Tibial nerve (tissue), 4 donors: ENCODE results near the gene RBM19. TPM values are rescaled to one million over a fixed set of nuclear protein-coding genes. Genes with fewer than 3 reads are reported as not detected.

ENCODE experiments used
- DNase-seq, 2 donors: peaks; one replicate each; pipeline ENCODE4 v3.0.0-alpha.2; 2019; ENCODE audit warnings: low spot score in 2 of 2
- H3K27ac ChIP-seq, 4 donors: fragments of 200-600 bp; sonication (generic) in 3 of 4; one replicate each; pipeline ENCODE4 v1.5.1; 2017 to 2019; ENCODE audit warnings: mild to moderate bottlenecking in 1 of 4
- H3K27me3 ChIP-seq, 2 donors: fragments of 200-600 bp; sonication (generic) in 1 of 2; one replicate each; pipeline versions ENCODE4 v1.5.1 to v1.6.0; 2017 to 2019
- H3K36me3 ChIP-seq, 3 donors: fragments of 200-600 bp; sonication (generic); one replicate each; pipeline ENCODE4 v1.5.1; 2018 to 2019
- H3K4me1 ChIP-seq, 4 donors: fragments of 200-600 bp; sonication (generic) in 3 of 4; one replicate each; pipeline ENCODE4 v1.5.1; 2017 to 2019
- H3K4me3 ChIP-seq, 4 donors: fragments of 200-600 bp; sonication (generic) in 3 of 4; one replicate each; pipeline ENCODE4 v1.5.1; 2017 to 2019; ENCODE audit warnings: mild to moderate bottlenecking in 1 of 4, moderate library complexity in 1 of 4
- H3K9me3 ChIP-seq, 4 donors: fragments of 200-600 bp; sonication (generic) in 3 of 4; one replicate each; pipeline ENCODE4 v1.5.1; 2017 to 2019
- CTCF ChIP-seq, 5 experiments: fragments of 200-600 bp in 3 of 5; fragments of 450-650 bp in 2 of 5; sonication (generic) in 3 of 5; IDR thresholded peaks; one replicate each; pipeline ENCODE4 v1.5.1; 2016 to 2019; ENCODE audit warnings: antibody characterized with exemption in 5 of 5, mild to moderate bottlenecking in 3 of 5, moderate library complexity in 2 of 5
- EP300 ChIP-seq, 2 donors: sonication (generic); formaldehyde crosslinking; IDR thresholded peaks; one replicate each; pipeline ENCODE4 v1.6.1; 2017; ENCODE audit warnings: antibody characterized with exemption in 2 of 2, mild to moderate bottlenecking in 1 of 2
- POLR2A ChIP-seq, 2 donors: fragments of 450-650 bp; IDR thresholded peaks; one replicate each; pipeline ENCODE4 v1.6.1; 2017; ENCODE audit warnings: antibody characterized with exemption in 2 of 2, mild to moderate bottlenecking in 2 of 2, moderate library complexity in 2 of 2
- WGBS, 2 donors: methylation state at CpG; one replicate each; pipeline ENCODE4 v1.1.5; 2018; 5-methylcytosine and 5-hydroxymethylcytosine counted together
- small RNA-seq: library from RNA; depleted of rRNA; stranded (forward); fragments of <200 nt; gene quantifications from one replicate; pipeline ENCODE3, GENCODE V24; 2016
- total RNA-seq, 4 donors: library from RNA; depleted of rRNA; stranded (reverse); fragments of >200 nt; gene quantifications; one replicate each; pipeline ENCODE4 v1.1.0, GENCODE V29; 2016

RBM19 gene
- total RNA-seq, 4 donors from 2014 or later = 32.0 to 57.9 (median 38.9) TPM

- H3K27me3 ChIP-seq = peaks cover 0 to 31% of the 10 kb centered on the region in 2 donors
- TF ChIP-seq CTCF (IDR thresholded peaks at IDR 0.05) (no peak), EP300 (IDR thresholded peaks at IDR 0.05) (no peak), POLR2A (IDR thresholded peaks at IDR 0.05) (no peak)
- H3K4me1 ChIP-seq = no peaks in the 10 kb centered on the region
- 60 to 74% methylated on average over 6 of the region's 6 CpGs for WGBS, 2 donors
- DNase-seq = no peak
- H3K4me3 ChIP-seq = no peak overlapping the region
- H3K9me3 ChIP-seq = no peaks in the 10 kb centered on the region
- H3K36me3 ChIP-seq = no peaks in the 10 kb centered on the region
- no peak overlapping the region for H3K27ac ChIP-seq
Measured at GRCh38 chr12:113768850-113769249, 197.3 kb downstream of the RBM19 start.

- H3K9me3 ChIP-seq = no peaks in the 10 kb centered on the region
- H3K27ac ChIP-seq = no peak overlapping the region
- H3K4me1 ChIP-seq = no peaks in the 10 kb centered on the region
- 46 to 54% methylated on average over 10 of the region's 10 CpGs for WGBS, 2 donors
- DNase-seq = no peak
- TF ChIP-seq CTCF (IDR thresholded peaks at IDR 0.05) (no peak), EP300 (IDR thresholded peaks at IDR 0.05) (no peak), POLR2A (IDR thresholded peaks at IDR 0.05) (no peak)
- H3K36me3 ChIP-seq = no peaks in the 10 kb centered on the region
- H3K4me3 ChIP-seq = no peak overlapping the region
- peaks cover 0 to 44% of the 10 kb centered on the region in 2 donors for H3K27me3 ChIP-seq
Measured at GRCh38 chr12:113766879-113767878, 198.9 kb downstream of the RBM19 start.

Small RNAs within 50 kb of the gene (small RNA-seq; reads per million reads assigned to genes)
- not detected for gene DYNLL1P4
